ENCODE data around the gene C1QL4. TPM values are rescaled to one million over a fixed set of nuclear protein-coding genes. Genes with fewer than 3 reads are reported as not detected.

Gene C1QL4
- total and polyA plus RNA-seq, 9 of the 15 experiments (the other 6 are each of a cell fraction or from before 2014, with no cell fraction given), result 0.08 to 2.1 (median 0.31) TPM

DNA sequence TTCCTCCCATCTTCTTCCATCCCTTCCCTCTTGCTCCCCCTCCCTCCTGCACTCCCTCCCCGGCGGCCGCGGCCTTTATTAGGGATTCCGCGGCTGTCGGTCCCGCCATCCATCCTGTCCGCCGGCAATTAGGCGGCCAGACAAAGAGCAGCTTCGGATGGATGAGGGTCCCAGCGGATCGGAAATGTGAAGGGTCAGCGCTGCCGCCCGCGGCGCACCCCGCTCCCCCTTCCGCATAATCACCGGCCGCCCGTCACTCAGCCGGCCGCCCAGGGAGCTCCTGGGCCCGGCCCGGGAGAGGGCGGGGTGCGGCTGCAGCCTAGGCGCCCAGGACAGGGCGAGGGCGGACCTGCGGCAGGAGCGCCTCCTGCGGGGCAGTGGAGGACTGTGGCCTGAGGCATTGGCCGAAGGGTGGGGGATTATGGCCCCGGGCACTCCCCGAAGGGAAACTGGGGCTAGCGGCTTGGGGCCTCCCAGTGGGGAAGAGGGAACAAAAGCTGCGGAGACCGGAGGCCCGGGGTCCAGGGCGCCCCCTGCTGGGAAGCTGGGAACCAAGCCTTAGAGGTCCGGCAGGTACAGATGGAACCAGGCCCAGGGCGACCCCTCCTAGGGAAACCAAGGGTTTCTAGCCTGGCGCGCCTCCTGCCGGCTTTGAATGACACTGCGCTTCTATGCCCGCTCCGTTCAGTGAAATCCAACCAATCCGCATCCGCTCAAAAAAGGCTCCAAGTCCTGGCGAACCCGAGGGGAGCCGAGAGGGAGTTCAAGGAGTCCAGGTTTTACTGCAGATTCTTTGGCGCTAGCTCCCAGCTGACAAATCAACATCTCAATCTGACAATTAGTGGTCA lies 5.3 kb upstream of the C1QL4 start (continued):
- no peak for TF ChIP-seq ZNF253 (CRISPR knock-in tag; conservative IDR thresholded peaks at IDR 0.05)
- TF ChIP-seq, protein P1, sequence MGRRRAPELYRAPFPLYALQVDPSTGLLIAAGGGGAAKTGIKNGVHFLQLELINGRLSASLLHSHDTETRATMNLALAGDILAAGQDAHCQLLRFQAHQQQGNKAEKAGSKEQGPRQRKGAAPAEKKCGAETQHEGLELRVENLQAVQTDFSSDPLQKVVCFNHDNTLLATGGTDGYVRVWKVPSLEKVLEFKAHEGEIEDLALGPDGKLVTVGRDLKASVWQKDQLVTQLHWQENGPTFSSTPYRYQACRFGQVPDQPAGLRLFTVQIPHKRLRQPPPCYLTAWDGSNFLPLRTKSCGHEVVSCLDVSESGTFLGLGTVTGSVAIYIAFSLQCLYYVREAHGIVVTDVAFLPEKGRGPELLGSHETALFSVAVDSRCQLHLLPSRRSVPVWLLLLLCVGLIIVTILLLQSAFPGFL (CRISPR knock-in tag; IDR thresholded peaks at IDR 0.05), result no peak; the same call in 1 of the 2 replicates
- no peak for TF ChIP-seq TRIM24 (IDR thresholded peaks at IDR 0.05)
- no peak for TF ChIP-seq FOS (IDR thresholded peaks at IDR 0.05; ENCODE audit: extremely low read depth, insufficient read length)
- no peak for TF ChIP-seq ZBTB17 (CRISPR knock-in tag; IDR thresholded peaks at IDR 0.05)
- no peak for TF ChIP-seq ZNF347 (CRISPR knock-in tag; IDR thresholded peaks at IDR 0.05; ENCODE audit: low read depth)
- TF ChIP-seq MAFK (IDR thresholded peaks at IDR 0.05; ENCODE audit: low read length), result no peak
- TF ChIP-seq, protein P2, sequence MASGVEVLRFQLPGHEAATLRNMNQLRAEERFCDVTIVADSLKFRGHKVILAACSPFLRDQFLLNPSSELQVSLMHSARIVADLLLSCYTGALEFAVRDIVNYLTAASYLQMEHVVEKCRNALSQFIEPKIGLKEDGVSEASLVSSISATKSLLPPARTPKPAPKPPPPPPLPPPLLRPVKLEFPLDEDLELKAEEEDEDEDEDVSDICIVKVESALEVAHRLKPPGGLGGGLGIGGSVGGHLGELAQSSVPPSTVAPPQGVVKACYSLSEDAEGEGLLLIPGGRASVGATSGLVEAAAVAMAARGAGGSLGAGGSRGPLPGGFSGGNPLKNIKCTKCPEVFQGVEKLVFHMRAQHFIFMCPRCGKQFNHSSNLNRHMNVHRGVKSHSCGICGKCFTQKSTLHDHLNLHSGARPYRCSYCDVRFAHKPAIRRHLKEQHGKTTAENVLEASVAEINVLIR (CRISPR knock-in tag; IDR thresholded peaks at IDR 0.05), result no peak
- TF ChIP-seq EHMT2 (IDR thresholded peaks at IDR 0.05), result no peak
- TF ChIP-seq SREBF2 (CRISPR knock-in tag; IDR thresholded peaks at IDR 0.05), result 0 out of 2 replicates have a peak, but pooled peaks have one; percentile 84
- TF ChIP-seq ZNF311 (CRISPR knock-in tag; IDR thresholded peaks at IDR 0.05), result no peak
- TF ChIP-seq ZNF780A (CRISPR knock-in tag; IDR thresholded peaks at IDR 0.05), result no peak
- TF ChIP-seq KDM4B (IDR thresholded peaks at IDR 0.05; ENCODE audit: borderline replicate concordance in 2 of 2, low read depth in 1 of 2), result no peak; a peak in 1 of 4 replicates
- no peak for TF ChIP-seq ZNF76 (CRISPR knock-in tag; IDR thresholded peaks at IDR 0.05; ENCODE audit: borderline replicate concordance)
- no peak for TF ChIP-seq U2AF1 (optimal IDR thresholded peaks at IDR 0.05; ENCODE audit: low read depth, low read length)
- no peak for TF ChIP-seq HLTF (IDR thresholded peaks at IDR 0.05)
- no peak for TF ChIP-seq ZNF77 (CRISPR knock-in tag; IDR thresholded peaks at IDR 0.05)
- TF ChIP-seq ZNF263 (CRISPR knock-in tag; IDR thresholded peaks at IDR 0.05; ENCODE audit: borderline replicate concordance), result 0 out of 2 replicates have a peak, but pooled peaks have one; percentile 18
- peak; percentile 55; the same call in 1 of the 2 replicates for TF ChIP-seq CBX1 (IDR thresholded peaks at IDR 0.05; ENCODE audit: low read depth)
- peak; percentile 35 for TF ChIP-seq PHF20 (IDR thresholded peaks at IDR 0.05; ENCODE audit: partially characterized antibody)
- no peak for TF ChIP-seq TCFL5 (CRISPR knock-in tag; conservative IDR thresholded peaks at IDR 0.05)
- TF ChIP-seq ETS2 (tag; IDR thresholded peaks at IDR 0.05; ENCODE audit: borderline replicate concordance, poor library complexity, severe bottlenecking), result no peak
- TF ChIP-seq FOXM1 (IDR thresholded peaks at IDR 0.05; ENCODE audit: low read depth), result no peak
- TF ChIP-seq FOXM1 (CRISPR knock-in tag; IDR thresholded peaks at IDR 0.05; ENCODE audit: low read depth), result no peak; the same call in 1 of the 2 replicates
- no peak for TF ChIP-seq SRSF3 (IDR thresholded peaks at IDR 0.05; ENCODE audit: insufficient read depth, low read length)
- TF ChIP-seq LEF1 (IDR thresholded peaks at IDR 0.05), result no peak
- TF ChIP-seq, protein P3, sequence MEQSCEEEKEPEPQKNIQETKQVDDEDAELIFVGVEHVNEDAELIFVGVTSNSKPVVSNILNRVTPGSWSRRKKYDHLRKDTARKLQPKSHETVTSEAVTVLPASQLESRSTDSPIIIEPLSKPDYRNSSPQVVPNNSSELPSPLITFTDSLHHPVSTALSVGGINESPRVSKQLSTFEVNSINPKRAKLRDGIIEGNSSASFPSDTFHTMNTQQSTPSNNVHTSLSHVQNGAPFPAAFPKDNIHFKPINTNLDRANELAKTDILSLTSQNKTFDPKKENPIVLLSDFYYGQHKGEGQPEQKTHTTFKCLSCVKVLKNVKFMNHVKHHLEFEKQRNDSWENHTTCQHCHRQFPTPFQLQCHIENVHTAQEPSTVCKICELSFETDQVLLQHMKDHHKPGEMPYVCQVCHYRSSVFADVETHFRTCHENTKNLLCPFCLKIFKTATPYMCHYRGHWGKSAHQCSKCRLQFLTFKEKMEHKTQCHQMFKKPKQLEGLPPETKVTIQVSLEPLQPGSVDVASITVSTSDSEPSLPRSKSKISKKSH (CRISPR knock-in tag; IDR thresholded peaks at IDR 0.05), result no peak
- TF ChIP-seq NELFE (IDR thresholded peaks at IDR 0.05; ENCODE audit: insufficient read depth, insufficient read length), result no peak

Data from K562 (cell line).